ENCODE results near the gene ACP5. TPM values are rescaled to one million over a fixed set of nuclear protein-coding genes. Genes with fewer than 3 reads are reported as not detected.

Gene ACP5
- total RNA-seq, 3 donors from 2014 or later = 24.3 to 35.1 (median 24.9) TPM

GRCh38 chr19:11554160-11554559, 23.3 kb downstream of the ACP5 start:
- DNase-seq (no peak), ATAC-seq (no peak)
- no peak for TF ChIP-seq CTCF (IDR thresholded peaks at IDR 0.05)
- no peaks in the 10 kb centered on the region for H3K9me3 ChIP-seq
- peaks cover 5% of the 10 kb centered on the region for H3K36me3 ChIP-seq (ENCODE audit: low read depth)
- intact Hi-C loops (cut with DNase I, micrococcal nuclease) = no loop called here
- peaks cover 9% of the 10 kb centered on the region for H3K4me1 ChIP-seq (ENCODE audit: low read depth)
- no peak overlapping the region for H3K4me3 ChIP-seq

DNA sequence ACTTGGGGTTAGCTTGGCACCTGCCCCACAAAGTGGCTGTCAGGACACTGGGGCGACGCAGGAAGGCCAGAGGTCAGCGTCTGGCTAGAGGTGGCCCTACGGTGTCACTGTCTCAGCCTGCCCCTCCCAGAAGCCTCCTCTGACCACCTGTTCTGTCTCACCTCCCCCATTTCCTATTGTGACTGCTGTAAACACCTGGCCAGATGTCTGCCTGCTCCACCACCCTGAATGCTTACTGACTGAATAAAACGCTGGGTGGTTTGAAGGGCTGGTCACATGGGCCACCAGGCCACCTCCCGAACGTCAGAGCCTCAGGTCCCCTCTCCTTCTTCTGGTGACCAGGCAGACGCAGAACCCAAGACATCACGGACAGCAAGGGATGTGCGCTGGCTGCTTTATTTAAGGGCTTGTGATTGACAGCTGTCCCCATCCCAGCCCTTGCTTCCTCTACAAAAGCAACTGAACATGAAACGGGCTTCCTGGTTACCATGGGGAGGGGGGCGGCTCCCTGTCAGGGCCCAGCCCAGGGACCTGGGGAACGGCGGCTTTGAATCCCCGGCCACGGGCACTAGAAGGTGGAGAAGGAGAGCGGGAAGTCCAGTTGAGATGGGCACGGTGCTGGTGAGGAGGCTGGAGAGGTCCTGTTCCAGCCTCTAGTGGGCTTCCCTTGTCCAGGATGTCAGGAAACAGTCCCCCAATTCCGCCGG, 24.6 kb downstream of the ACP5 start:
- no peak for TF ChIP-seq CTCF (IDR thresholded peaks at IDR 0.05)
- ATAC-seq (no peak), DNase-seq (no peak)
- intact Hi-C loops (cut with DNase I, micrococcal nuclease) = no loop called here
- no peaks in the 10 kb centered on the region for H3K9me3 ChIP-seq
- peaks cover 2% of the 10 kb centered on the region for H3K4me1 ChIP-seq (ENCODE audit: low read depth)
- H3K36me3 ChIP-seq (ENCODE audit: low read depth) = peaks cover 5% of the 10 kb centered on the region
- no peak overlapping the region for H3K4me3 ChIP-seq

- intact Hi-C loops (cut with DNase I, micrococcal nuclease) = no loop called here
- H3K4me1 ChIP-seq (ENCODE audit: low read depth) = no peaks in the 10 kb centered on the region
- peak; percentile 43 for ATAC-seq
- peaks cover 5% of the 10 kb centered on the region for H3K36me3 ChIP-seq (ENCODE audit: low read depth)
- no peak for TF ChIP-seq CTCF (IDR thresholded peaks at IDR 0.05)
- H3K9me3 ChIP-seq = no peaks in the 10 kb centered on the region
- peak in 1 of 3 donors; percentile 56 for DNase-seq
- H3K4me3 ChIP-seq = no peak overlapping the region
Observed at GRCh38 chr19:11551603-11552235, 25.7 kb downstream of the ACP5 start.

- Histone ChIP-seq H3K4me3 (no peak overlapping the region), H3K4me1 (ENCODE audit: low read depth) (no peaks in the 10 kb centered on the region), H3K9me3 (no peaks in the 10 kb centered on the region), H3K36me3 (ENCODE audit: low read depth) (peaks cover 5% of the 10 kb centered on the region)
- no peak for ATAC-seq
- no peak for TF ChIP-seq CTCF (IDR thresholded peaks at IDR 0.05)
- DNase-seq = no peak
- intact Hi-C loops (cut with DNase I, micrococcal nuclease) = no loop called here
Observed at GRCh38 chr19:11550265-11550664, 27.2 kb downstream of the ACP5 start.

DNA sequence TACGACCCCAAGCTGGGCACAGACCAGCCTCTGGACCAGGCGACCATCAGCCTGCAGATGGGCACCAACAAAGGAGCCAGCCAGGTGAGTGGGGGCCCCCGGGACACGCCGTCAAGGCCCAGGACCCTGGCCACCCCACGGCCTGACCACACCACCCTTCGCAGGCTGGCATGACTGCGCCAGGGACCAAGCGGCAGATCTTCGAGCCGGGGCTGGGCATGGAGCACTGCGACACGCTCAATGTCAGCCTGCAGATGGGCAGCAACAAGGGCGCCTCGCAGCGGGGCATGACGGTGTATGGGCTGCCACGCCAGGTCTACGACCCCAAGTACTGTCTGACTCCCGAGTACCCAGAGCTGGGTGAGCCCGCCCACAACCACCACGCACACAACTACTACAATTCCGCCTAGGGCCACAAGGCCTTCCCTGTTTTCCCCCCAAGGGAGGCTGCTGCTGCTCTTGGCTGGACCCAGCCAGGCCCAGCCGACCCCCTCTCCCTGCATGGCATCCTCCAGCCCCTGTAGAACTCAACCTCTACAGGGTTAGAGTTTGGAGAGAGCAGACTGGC, 28.0 kb downstream of the ACP5 start:
- Histone ChIP-seq H3K9me3 (no peaks in the 10 kb centered on the region), H3K4me3 (no peak overlapping the region), H3K36me3 (ENCODE audit: low read depth) (peaks cover 5% of the 10 kb centered on the region), H3K4me1 (ENCODE audit: low read depth) (no peaks in the 10 kb centered on the region)
- TF ChIP-seq CTCF (IDR thresholded peaks at IDR 0.05) = no peak
- no peak for ATAC-seq
- intact Hi-C loops (cut with DNase I, micrococcal nuclease) = no loop called here
- DNase-seq = peak in 1 of 3 donors; percentile 48

Measured in mucosa of descending colon (tissue), 3 donors.